NT2/D1 (cell line): ENCODE data around the gene CNOT2.
"Not testable (repeated sequence)": the region's sequence is repeated elsewhere in the genome, so short reads cannot be mapped to it uniquely, and the experiment has no call there.

ENCODE experiments used
- DNase-seq: peaks from one replicate; pipeline ENCODE4 v3.0.0-alpha.2; 2011; ENCODE audit warnings: low read depth, low spot score
- H3K27me3 ChIP-seq: 2 replicates; pipeline ENCODE4 v1.6.0; 2011; ENCODE audit warnings: mild to moderate bottlenecking; ENCODE audit not compliant: insufficient read length, insufficient read depth
- H3K36me3 ChIP-seq: 2 replicates; pipeline ENCODE4 v1.6.1; 2011; ENCODE audit warnings: mild to moderate bottlenecking, low read length, mixed read lengths; ENCODE audit not compliant: insufficient read depth, insufficient read length
- H3K4me1 ChIP-seq: 2 replicates; pipeline ENCODE4 v1.5.1; 2011; ENCODE audit not compliant: insufficient read depth, insufficient read length
- H3K4me3 ChIP-seq: 2 replicates; pipeline ENCODE4 v1.5.1; 2011; ENCODE audit warnings: low read depth; ENCODE audit not compliant: insufficient read length
- H3K9ac ChIP-seq: 2 replicates; pipeline ENCODE4 v1.6.0; 2011; ENCODE audit warnings: low read depth; ENCODE audit not compliant: insufficient read length
- H3K9me3 ChIP-seq: 2 replicates; pipeline ENCODE4 v1.5.1; 2011; ENCODE audit warnings: mild to moderate bottlenecking, low read length; ENCODE audit not compliant: insufficient read depth
- SUZ12 ChIP-seq: IDR thresholded peaks from 2 replicates; pipeline ENCODE4 v1.6.1; 2011; ENCODE audit not compliant: insufficient read length, insufficient read depth; ENCODE audit errors: extremely low read depth
- YY1 ChIP-seq: IDR thresholded peaks from 2 replicates; pipeline ENCODE4 v1.6.1; 2011; ENCODE audit not compliant: insufficient read length, insufficient read depth
- ZNF274 ChIP-seq: IDR thresholded peaks from 2 replicates; pipeline ENCODE4 v1.6.1; 2011; ENCODE audit warnings: mild to moderate bottlenecking, low read depth, low read length

Gene CNOT2

GRCh38 chr12:70283232-70283631, 40.0 kb downstream of the CNOT2 start:
- Histone ChIP-seq H3K9me3 (no peaks in the 10 kb centered on the region), H3K4me1 (no peaks in the 10 kb centered on the region), H3K27me3 (no peaks in the 10 kb centered on the region), H3K4me3 (no peak overlapping the region), H3K9ac (no peak overlapping the region), H3K36me3 (peaks cover 29% of the 10 kb centered on the region)
- no peak for DNase-seq
- no peak for TF ChIP-seq ZNF274
- no peak for TF ChIP-seq YY1
- TF ChIP-seq SUZ12: no peak

- Histone ChIP-seq H3K27me3 (no peaks in the 10 kb centered on the region), H3K36me3 (peaks cover 8% of the 10 kb centered on the region), H3K4me1 (no peaks in the 10 kb centered on the region), H3K4me3 (no peak overlapping the region), H3K9me3 (no peaks in the 10 kb centered on the region), H3K9ac (no peak overlapping the region)
- TF ChIP-seq YY1: no peak
- TF ChIP-seq SUZ12: no peak
- TF ChIP-seq ZNF274: no peak
- no peak for DNase-seq
Observed at GRCh38 chr12:70288817-70289216, 45.6 kb downstream of the CNOT2 start.

GRCh38 chr12:70290116-70290515, 46.9 kb downstream of the CNOT2 start:
- peaks cover 16% of the 10 kb centered on the region for H3K36me3 ChIP-seq
- DNase-seq: peak; percentile 33
- H3K27me3 ChIP-seq: no peaks in the 10 kb centered on the region
- TF ChIP-seq SUZ12: no peak
- no peak for TF ChIP-seq YY1
- no peak for TF ChIP-seq ZNF274
- H3K9me3 ChIP-seq: no peaks in the 10 kb centered on the region
- no peak overlapping the region for H3K4me3 ChIP-seq
- no peak overlapping the region for H3K9ac ChIP-seq
- H3K4me1 ChIP-seq: no peaks in the 10 kb centered on the region

GRCh38 chr12:70292017-70292776, 49.0 kb downstream of the CNOT2 start:
- Histone ChIP-seq H3K9ac (no peak overlapping the region), H3K36me3 (peaks cover 14% of the 10 kb centered on the region), H3K4me3 (no peak overlapping the region), H3K9me3 (0 out of 2 replicates have a peak, but pooled peaks cover 3% of the 10 kb centered on the region), H3K27me3 (no peaks in the 10 kb centered on the region), H3K4me1 (no peaks in the 10 kb centered on the region)
- TF ChIP-seq ZNF274 (no peak), YY1 (no peak), SUZ12 (no peak)
- DNase-seq: no peak

- H3K36me3 ChIP-seq, H3K9ac ChIP-seq, DNase-seq, H3K4me1 ChIP-seq, H3K4me3 ChIP-seq, H3K27me3 ChIP-seq: not testable (repeated sequence)
- peaks cover 15% of the 10 kb centered on the region; the same call in 1 of the 2 replicates for H3K9me3 ChIP-seq
Observed at GRCh38 chr12:70304684-70305555, 61.7 kb downstream of the CNOT2 start.

- no peak overlapping the region for H3K4me3 ChIP-seq
- H3K4me1 ChIP-seq: no peaks in the 10 kb centered on the region
- TF ChIP-seq ZNF274 (no peak), YY1 (no peak), SUZ12 (no peak)
- H3K27me3 ChIP-seq: no peaks in the 10 kb centered on the region
- H3K9ac ChIP-seq: no peak overlapping the region
- DNase-seq: no peak
- H3K9me3 ChIP-seq: peaks cover 15% of the 10 kb centered on the region; the same call in 1 of the 2 replicates
- H3K36me3 ChIP-seq: peaks cover 11% of the 10 kb centered on the region
Observed at GRCh38 chr12:70305794-70306193, 62.6 kb downstream of the CNOT2 start.

- Histone ChIP-seq H3K9me3 (peaks cover 15% of the 10 kb centered on the region; the same call in 1 of the 2 replicates), H3K27me3 (no peaks in the 10 kb centered on the region), H3K4me1 (no peaks in the 10 kb centered on the region), H3K9ac (no peak overlapping the region), H3K4me3 (no peak overlapping the region), H3K36me3 (peaks cover 17% of the 10 kb centered on the region)
- DNase-seq: no peak
- TF ChIP-seq YY1 (no peak), SUZ12 (no peak), ZNF274 (no peak)
Observed at GRCh38 chr12:70306676-70307075, 63.4 kb downstream of the CNOT2 start.
